HG02970 (cell line): ENCODE results near the gene MINAR1.

ENCODE experiments used
- ATAC-seq: cut with Tn5 transposase; IDR thresholded peaks from one replicate; pipeline ENCODE4 v1.9.1; 2021; ENCODE audit warnings: mild to moderate bottlenecking, moderate library complexity, moderate number of reproducible peaks; ENCODE audit not compliant: unreplicated experiment, low FRiP score

Gene MINAR1

DNA sequence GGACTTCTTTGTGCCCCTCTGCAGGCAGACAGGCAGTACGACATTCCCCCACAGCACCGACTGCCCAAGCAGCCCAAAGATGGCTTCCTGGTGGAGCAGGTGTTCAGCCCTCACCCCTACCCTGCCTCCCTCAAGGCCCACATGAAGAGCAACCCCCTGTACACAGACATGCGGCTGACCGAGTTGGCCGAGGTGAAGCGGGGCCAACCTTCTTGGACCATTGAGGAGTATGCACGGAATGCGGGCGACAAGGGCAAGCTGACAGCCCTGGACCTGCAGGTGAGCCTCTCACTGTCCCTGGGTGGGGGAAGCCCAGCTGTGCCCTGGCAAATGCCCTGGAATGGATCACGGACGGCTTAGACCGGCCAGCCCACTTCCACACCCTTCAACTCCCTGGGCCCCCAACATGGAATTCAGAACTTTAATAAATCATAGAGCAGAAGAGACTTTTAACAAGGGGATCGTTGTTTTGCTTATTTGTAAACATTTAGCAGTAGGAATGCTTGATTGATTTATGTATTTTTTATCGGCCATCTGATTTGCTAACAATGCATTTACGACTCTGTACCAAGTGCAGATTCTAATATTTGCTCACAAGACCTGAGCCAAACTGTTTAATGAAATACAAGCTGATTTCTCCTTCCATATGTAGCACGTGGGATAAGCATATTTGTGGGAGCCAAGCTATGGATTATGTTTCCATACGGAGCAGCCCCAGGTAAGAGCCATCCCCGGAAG lies 31.1 kb downstream of the MINAR1 start:
- no peak for ATAC-seq

DNA sequence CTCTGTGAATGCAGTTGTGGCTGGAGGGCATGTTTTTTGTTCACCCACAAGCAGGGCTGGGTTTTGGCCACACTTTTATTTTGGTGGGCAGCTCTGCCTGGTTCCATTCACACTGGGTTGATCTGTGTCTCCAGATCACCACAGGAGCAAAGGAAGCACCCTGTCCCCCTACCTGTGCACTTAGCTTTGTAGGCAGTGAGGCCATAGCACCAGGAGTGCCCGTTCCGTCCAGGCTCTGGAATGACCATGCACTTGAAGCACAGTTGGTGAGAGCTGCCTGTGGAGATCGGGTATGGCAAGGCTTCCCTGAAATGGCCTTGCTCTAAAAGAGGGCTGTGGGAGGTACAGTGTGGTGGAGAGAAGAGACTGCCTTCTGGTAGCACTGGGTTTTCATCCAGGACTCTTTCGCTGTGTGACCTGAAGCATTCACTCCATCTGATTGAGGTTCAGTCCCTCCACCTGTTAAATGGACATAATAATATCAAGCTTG lies 31.7 kb downstream of the MINAR1 start:
- no peak for ATAC-seq

DNA sequence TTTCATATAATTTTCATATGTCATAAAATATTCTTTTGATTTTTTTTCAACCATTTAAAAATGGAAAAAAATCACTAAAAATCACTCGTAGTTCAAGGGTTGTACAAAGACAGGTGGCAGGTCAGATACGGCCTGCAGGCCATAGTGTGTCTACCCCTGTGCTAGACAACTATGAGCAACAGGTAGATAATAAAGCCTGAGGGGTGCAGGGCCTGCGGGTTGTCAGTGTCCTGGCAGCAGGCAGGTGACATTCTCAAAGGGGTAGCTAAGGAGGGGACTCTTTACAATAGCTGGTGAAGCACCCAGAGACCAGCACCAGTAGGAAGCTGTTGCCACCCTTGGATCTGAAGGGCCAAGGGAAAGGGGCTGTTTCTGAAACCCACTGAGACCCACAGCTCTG lies 34.4 kb downstream of the MINAR1 start:
- ATAC-seq = no peak

DNA sequence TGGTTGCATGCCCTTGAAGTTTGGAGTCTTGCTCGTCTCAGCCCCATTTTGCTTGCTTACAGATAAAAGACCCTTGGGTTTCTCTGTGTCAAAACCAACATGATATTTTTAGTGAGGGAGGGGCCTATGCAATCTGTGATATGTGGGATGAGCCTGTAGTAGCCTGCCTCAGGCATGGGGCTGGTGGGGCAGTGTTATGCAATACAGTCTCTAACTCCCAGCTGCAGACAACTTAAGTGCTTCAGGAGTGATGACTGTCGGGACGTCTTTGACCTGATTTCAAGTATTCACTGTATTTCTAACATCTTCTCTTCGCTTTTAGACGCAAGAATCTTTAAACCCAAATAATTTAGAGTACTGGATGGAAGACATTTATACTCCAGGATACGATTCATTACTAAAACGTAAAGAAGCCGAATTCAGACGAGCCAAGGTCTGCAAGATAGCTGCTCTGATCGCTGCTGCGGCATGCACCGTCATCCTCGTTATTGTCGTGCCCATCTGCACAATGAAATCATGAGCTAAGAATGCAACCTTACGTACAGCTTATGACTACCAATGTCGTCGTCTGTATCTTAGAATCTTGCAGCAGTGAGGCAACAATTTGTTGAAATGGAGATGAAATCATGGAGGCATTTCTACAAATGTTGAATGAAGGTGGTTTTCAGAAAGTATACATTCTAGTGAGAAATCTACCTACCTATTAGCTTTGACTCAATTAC lies 35.9 kb downstream of the MINAR1 start:
- no peak for ATAC-seq

DNA sequence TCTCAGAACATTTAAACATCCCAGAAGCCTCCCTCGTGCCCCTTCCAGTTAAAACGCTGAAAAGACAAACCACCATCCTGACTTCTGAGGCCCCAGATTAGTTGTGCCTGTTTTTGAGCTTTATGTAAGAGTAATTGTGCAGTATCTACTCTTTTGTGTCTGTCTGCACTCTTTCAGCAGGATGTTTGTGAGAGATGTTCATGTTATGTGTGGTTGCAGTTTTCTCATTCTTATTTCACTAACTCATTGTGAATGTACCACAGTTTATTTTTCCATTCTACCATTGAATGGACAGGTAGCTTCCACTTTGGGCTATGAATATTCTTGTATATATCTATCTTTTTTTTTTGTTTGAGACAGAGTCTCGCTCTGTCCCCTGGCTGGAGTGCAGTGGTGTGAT lies 40.3 kb downstream of the MINAR1 start:
- ATAC-seq = no peak

DNA sequence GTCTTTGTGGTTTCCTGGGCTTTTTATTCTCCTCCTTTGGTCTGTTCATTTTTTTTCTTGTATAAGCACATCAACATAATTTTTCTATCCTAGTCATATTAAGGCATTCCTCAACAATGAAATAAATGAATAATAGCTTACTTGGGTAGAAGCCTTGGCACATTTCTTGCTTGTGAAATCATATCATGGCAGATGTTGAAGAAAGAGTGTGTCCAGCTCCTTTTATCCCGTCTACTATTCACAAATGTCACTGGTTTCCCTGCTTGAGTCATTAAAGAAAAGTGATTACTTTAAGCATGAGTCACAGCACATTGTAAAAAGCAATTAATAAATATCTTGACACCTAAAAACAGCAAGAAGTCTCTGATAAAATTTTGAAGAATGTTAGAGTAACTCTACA lies 42.1 kb downstream of the MINAR1 start:
- no peak for ATAC-seq

DNA sequence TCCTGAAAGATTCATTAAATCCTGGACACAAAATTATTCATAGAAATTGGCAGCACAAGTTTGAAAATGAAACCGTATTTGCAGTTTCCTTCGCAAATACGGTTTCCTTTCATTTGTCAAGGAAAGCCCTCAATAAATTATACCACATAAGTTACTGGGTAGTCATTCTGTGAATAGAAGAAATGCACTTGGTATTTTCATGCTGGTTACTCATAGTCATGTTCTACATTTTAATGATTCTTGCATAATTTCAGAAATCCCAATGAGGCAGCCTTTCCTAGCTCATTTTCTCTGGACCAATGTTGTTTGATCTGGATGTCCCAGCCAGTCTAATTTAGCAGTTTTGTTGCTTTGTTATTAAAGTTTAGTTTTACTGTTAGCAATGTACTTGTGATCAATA lies 43.2 kb downstream of the MINAR1 start:
- ATAC-seq = no peak

DNA sequence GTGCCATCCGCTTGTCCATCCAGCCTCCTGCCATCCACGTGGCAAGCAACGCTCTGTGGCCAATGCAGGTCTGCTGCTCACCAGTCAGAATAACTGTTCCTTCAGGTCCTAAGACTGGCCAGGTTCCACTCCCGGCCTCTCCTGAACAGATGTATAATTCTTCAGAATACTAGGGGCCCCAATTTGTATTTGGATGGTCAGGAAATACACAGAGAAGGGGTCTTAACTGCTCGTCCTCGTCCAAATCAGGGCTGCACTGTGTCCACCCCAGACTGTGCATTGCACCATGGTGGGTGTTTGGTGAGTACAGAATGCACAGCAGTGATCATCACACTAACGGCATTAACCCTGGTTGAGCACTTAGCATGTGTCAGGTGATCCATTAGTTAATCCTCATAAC lies 46.0 kb downstream of the MINAR1 start:
- no peak for ATAC-seq

DNA sequence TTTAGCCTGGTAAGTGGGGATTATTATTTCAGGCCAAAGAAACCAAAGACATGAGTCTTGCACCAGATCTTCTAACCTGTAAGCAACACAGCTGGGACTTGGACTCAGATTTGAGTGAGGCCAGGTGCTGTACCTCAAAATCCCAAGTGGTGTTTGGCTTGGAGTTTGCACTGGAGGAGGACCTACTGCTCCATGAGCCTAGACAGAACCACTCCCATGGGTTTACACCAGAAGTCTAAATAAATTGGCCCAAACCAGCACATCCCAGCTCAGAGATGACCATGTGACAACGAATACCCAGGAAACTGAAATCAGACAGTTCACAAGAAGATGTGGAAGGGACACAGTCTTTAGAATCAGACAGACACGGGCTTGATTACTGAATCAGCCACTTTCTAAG lies 47.5 kb downstream of the MINAR1 start:
- ATAC-seq = no peak

DNA sequence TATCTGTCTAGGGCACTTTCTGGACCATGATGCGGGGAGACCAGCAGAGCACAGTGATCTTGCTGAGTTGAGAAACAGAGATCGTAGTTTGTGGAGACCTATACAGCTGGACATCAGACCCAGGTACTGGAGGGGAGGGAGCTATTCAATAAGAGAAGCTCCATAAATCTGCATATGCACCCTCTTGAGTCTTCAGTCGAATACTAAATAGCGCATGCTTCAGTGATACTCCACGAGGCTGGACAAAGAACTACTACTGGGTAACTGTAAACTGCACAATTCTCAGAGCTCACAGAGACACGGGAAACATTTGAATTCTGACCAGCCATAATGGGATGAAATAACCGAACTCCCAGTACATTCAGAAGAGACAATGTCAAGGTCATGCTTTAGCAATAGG lies 49.7 kb downstream of the MINAR1 start:
- no peak for ATAC-seq
